ENCODE data around the gene PMEPA1. TPM values are rescaled to one million over a fixed set of nuclear protein-coding genes. Genes with fewer than 3 reads are reported as not detected.

Gene PMEPA1
- total RNA-seq, 2 experiments from 2014 or later = 15.7 to 18.0 TPM

- TF ChIP-seq CTCF (IDR thresholded peaks at IDR 0.05) = no peak
- ATAC-seq (ENCODE audit: poor library complexity) = no peak
- Mint-ChIP-seq H3K27ac (peak overlapping the region; percentile 95), H3K4me1 (ENCODE audit: low read depth) (peaks cover 50% of the 10 kb centered on the region), H3K36me3 (ENCODE audit: low read depth) (peaks cover 9% of the 10 kb centered on the region), H3K9me3 (no peaks in the 10 kb centered on the region), H3K27me3 (no peaks in the 10 kb centered on the region), H3K4me3 (peak overlapping the region; percentile 97)
- H3K27me3 ChIP-seq (ENCODE audit: control insufficient read depth in 1 of 2, insufficient read depth in 2 of 2, low read length in 2 of 2) = peaks cover 0 to 3% of the 10 kb centered on the region in 2 experiments
- H3K9me3 ChIP-seq (ENCODE audit: control insufficient read depth in 1 of 2, insufficient read depth in 1 of 2, low read length in 2 of 2) = no peaks in the 10 kb centered on the region
- CTCF ChIA-PET = interaction anchor here (0.7 to 2.0 kb wide), 4 partner anchors 12 to 65 kb away, joined by 3 to 7 read pairs (median 3); no protein-coding TSS in a partner anchor
- peaks cover 32% of the 10 kb centered on the region for H3K4me1 ChIP-seq (ENCODE audit: insufficient read depth, low read length)
- H3K4me3 ChIP-seq (ENCODE audit: low read length) = peak overlapping the region; percentile 87
- H3K36me3 ChIP-seq (ENCODE audit: insufficient read depth, low read length) = no peaks in the 10 kb centered on the region
- DNase-seq = no peak
- POLR2A ChIA-PET = interaction anchor here (0.7 to 2.3 kb wide), 13 partner anchors 8 to 1178 kb away, joined by 3 to 29 read pairs (median 6); partner anchors contain the start of gene ZBP1
- peak overlapping the region in 1 of 2 donors; percentile 84 for H3K27ac ChIP-seq (ENCODE audit: low read depth in 1 of 2, low read length in 2 of 2)
- intact Hi-C loops (cut with DNase I, micrococcal nuclease) = loop anchor here (1.0 to 10.0 kb wide), 7 partner anchors 7 to 1551 kb away; partner anchors contain the start of genes RBM38 (in 1 of the 2), STX16 (in 1 of the 2) and VAPB (in 1 of the 2)
Observed at GRCh38 chr20:57710841-57711240, 1.0 kb upstream of the PMEPA1 start.

GRCh38 chr20:57708694-57709673, 831 bp downstream of the PMEPA1 start:
- Histone ChIP-seq H3K4me1 (ENCODE audit: insufficient read depth, low read length) (peaks cover 32% of the 10 kb centered on the region), H3K36me3 (ENCODE audit: insufficient read depth, low read length) (no peaks in the 10 kb centered on the region), H3K27ac (ENCODE audit: low read depth in 1 of 2, low read length in 2 of 2) (no peak overlapping the region), H3K9me3 (ENCODE audit: control insufficient read depth in 1 of 2, insufficient read depth in 1 of 2, low read length in 2 of 2) (no peaks in the 10 kb centered on the region), H3K27me3 (ENCODE audit: control insufficient read depth in 1 of 2, insufficient read depth in 2 of 2, low read length in 2 of 2) (peaks cover 0 to 3% of the 10 kb centered on the region in 2 experiments), H3K4me3 (ENCODE audit: low read length) (peak overlapping the region; percentile 43)
- ATAC-seq (ENCODE audit: poor library complexity) = no peak
- no peaks in the 10 kb centered on the region for H3K27me3 Mint-ChIP-seq
- no peaks in the 10 kb centered on the region for H3K9me3 Mint-ChIP-seq
- peak overlapping the region; percentile 95 for H3K4me3 Mint-ChIP-seq
- H3K36me3 Mint-ChIP-seq (ENCODE audit: low read depth) = peaks cover 9% of the 10 kb centered on the region
- H3K4me1 Mint-ChIP-seq (ENCODE audit: low read depth) = peaks cover 50% of the 10 kb centered on the region
- peak in 11 of 14 experiments; percentile 6 to 80 (median 46) for DNase-seq
- peak overlapping the region; percentile 88 for H3K27ac Mint-ChIP-seq
- CTCF ChIA-PET = interaction anchor here (1.3 to 2.0 kb wide), 3 partner anchors 10 to 89 kb away, joined by 4 to 8 read pairs (median 7); partner anchors contain the start of gene ZBP1
- POLR2A ChIA-PET = interaction anchor here (1.3 to 2.3 kb wide), 8 partner anchors 10 to 1181 kb away, joined by 3 to 29 read pairs (median 7); partner anchors contain the start of gene ZBP1
- intact Hi-C loops (cut with DNase I, micrococcal nuclease) = loop anchor here (5.0 kb wide), 5 partner anchors 77 to 948 kb away; partner anchors contain the start of genes RAE1 (in 1 of the 2) and ZBP1 (in 1 of the 2)
- no peak for TF ChIP-seq CTCF (IDR thresholded peaks at IDR 0.05)

All from CD4-positive, alpha-beta T cell (primary cell).